Measurements from ENCODE around the gene SERINC2.
A peak's percentile ranks its signal among the peaks of the same experiment; 100 is the strongest.

Gene SERINC2

GRCh38 chr1:31410871-31411270 is 2.1 kb upstream of the SERINC2 start:
- DNase-seq, result no peak
- Histone ChIP-seq H3K27ac (ENCODE audit: insufficient read depth, low read length, poor library complexity, severe bottlenecking) (no peak overlapping the region), H3K9me3 (ENCODE audit: control insufficient read depth, low read length) (no peaks in the 10 kb centered on the region), H3K4me1 (ENCODE audit: control insufficient read depth, insufficient read depth, low read length, poor library complexity, severe bottlenecking) (peaks cover 11% of the 10 kb centered on the region), H3K36me3 (ENCODE audit: control insufficient read depth, insufficient read depth, low read length) (no peaks in the 10 kb centered on the region), H3K4me3 (ENCODE audit: insufficient read depth, low read depth, low read length, poor library complexity, severe bottlenecking) (no peak overlapping the region), H3K27me3 (replicated peaks; ENCODE audit: control insufficient read depth, insufficient read depth, low read length, poor library complexity, severe bottlenecking) (peaks cover 17% of the 10 kb centered on the region)

- Histone ChIP-seq H3K9me3 (ENCODE audit: control insufficient read depth, low read length) (no peaks in the 10 kb centered on the region), H3K36me3 (ENCODE audit: control insufficient read depth, insufficient read depth, low read length) (no peaks in the 10 kb centered on the region), H3K4me1 (ENCODE audit: control insufficient read depth, insufficient read depth, low read length, poor library complexity, severe bottlenecking) (peaks cover 11% of the 10 kb centered on the region), H3K27ac (ENCODE audit: insufficient read depth, low read length, poor library complexity, severe bottlenecking) (no peak overlapping the region), H3K27me3 (replicated peaks; ENCODE audit: control insufficient read depth, insufficient read depth, low read length, poor library complexity, severe bottlenecking) (peaks cover 17% of the 10 kb centered on the region), H3K4me3 (ENCODE audit: insufficient read depth, low read depth, low read length, poor library complexity, severe bottlenecking) (no peak overlapping the region)
- no peak for DNase-seq
Observed at GRCh38 chr1:31412205-31412604, 808 bp upstream of the SERINC2 start.

- Histone ChIP-seq H3K4me3 (ENCODE audit: insufficient read depth, low read depth, low read length, poor library complexity, severe bottlenecking) (peak overlapping the region; percentile 66), H3K27ac (ENCODE audit: insufficient read depth, low read length, poor library complexity, severe bottlenecking) (no peak overlapping the region), H3K36me3 (ENCODE audit: control insufficient read depth, insufficient read depth, low read length) (no peaks in the 10 kb centered on the region), H3K9me3 (ENCODE audit: control insufficient read depth, low read length) (no peaks in the 10 kb centered on the region), H3K4me1 (ENCODE audit: control insufficient read depth, insufficient read depth, low read length, poor library complexity, severe bottlenecking) (peaks cover 11% of the 10 kb centered on the region), H3K27me3 (replicated peaks; ENCODE audit: control insufficient read depth, insufficient read depth, low read length, poor library complexity, severe bottlenecking) (peaks cover 17% of the 10 kb centered on the region)
- DNase-seq, result no peak
Observed at GRCh38 chr1:31413405-31414001, 490 bp downstream of the SERINC2 start.

- Histone ChIP-seq H3K27ac (ENCODE audit: insufficient read depth, low read length, poor library complexity, severe bottlenecking) (no peak overlapping the region), H3K36me3 (ENCODE audit: control insufficient read depth, insufficient read depth, low read length) (no peaks in the 10 kb centered on the region), H3K27me3 (replicated peaks; ENCODE audit: control insufficient read depth, insufficient read depth, low read length, poor library complexity, severe bottlenecking) (peaks cover 17% of the 10 kb centered on the region), H3K4me1 (ENCODE audit: control insufficient read depth, insufficient read depth, low read length, poor library complexity, severe bottlenecking) (peaks cover 11% of the 10 kb centered on the region), H3K4me3 (ENCODE audit: insufficient read depth, low read depth, low read length, poor library complexity, severe bottlenecking) (no peak overlapping the region), H3K9me3 (ENCODE audit: control insufficient read depth, low read length) (no peaks in the 10 kb centered on the region)
- no peak for DNase-seq
Observed at GRCh38 chr1:31414980-31415370, 2.0 kb downstream of the SERINC2 start.

- H3K27ac ChIP-seq (ENCODE audit: insufficient read depth, low read length, poor library complexity, severe bottlenecking), result no peak overlapping the region
- no peaks in the 10 kb centered on the region for H3K9me3 ChIP-seq (ENCODE audit: control insufficient read depth, low read length)
- H3K36me3 ChIP-seq (ENCODE audit: control insufficient read depth, insufficient read depth, low read length), result no peaks in the 10 kb centered on the region
- H3K27me3 ChIP-seq (replicated peaks; ENCODE audit: control insufficient read depth, insufficient read depth, low read length, poor library complexity, severe bottlenecking), result peaks cover 17% of the 10 kb centered on the region
- H3K4me1 ChIP-seq (ENCODE audit: control insufficient read depth, insufficient read depth, low read length, poor library complexity, severe bottlenecking), result peaks cover 11% of the 10 kb centered on the region
- DNase-seq, result no peak
- no peak overlapping the region for H3K4me3 ChIP-seq (ENCODE audit: insufficient read depth, low read depth, low read length, poor library complexity, severe bottlenecking)
Observed at GRCh38 chr1:31415658-31416057, 2.6 kb downstream of the SERINC2 start.

GRCh38 chr1:31416101-31416736 is 3.2 kb downstream of the SERINC2 start:
- H3K4me3 ChIP-seq (ENCODE audit: insufficient read depth, low read depth, low read length, poor library complexity, severe bottlenecking), result no peak overlapping the region

GRCh38 chr1:31417148-31417547 is 4.1 kb downstream of the SERINC2 start:
- no peak overlapping the region for H3K27ac ChIP-seq (ENCODE audit: insufficient read depth, low read length, poor library complexity, severe bottlenecking)
- H3K36me3 ChIP-seq (ENCODE audit: control insufficient read depth, insufficient read depth, low read length), result no peaks in the 10 kb centered on the region
- H3K9me3 ChIP-seq (ENCODE audit: control insufficient read depth, low read length), result no peaks in the 10 kb centered on the region
- H3K4me3 ChIP-seq (ENCODE audit: insufficient read depth, low read depth, low read length, poor library complexity, severe bottlenecking), result no peak overlapping the region
- no peak for DNase-seq
- H3K4me1 ChIP-seq (ENCODE audit: control insufficient read depth, insufficient read depth, low read length, poor library complexity, severe bottlenecking), result peaks cover 11% of the 10 kb centered on the region
- H3K27me3 ChIP-seq (replicated peaks; ENCODE audit: control insufficient read depth, insufficient read depth, low read length, poor library complexity, severe bottlenecking), result peaks cover 15% of the 10 kb centered on the region

More at GRCh38 chr1:31416101-31416736, 3.2 kb downstream of the SERINC2 start:
- H3K27ac ChIP-seq (ENCODE audit: insufficient read depth, low read length, poor library complexity, severe bottlenecking), result no peak overlapping the region
- DNase-seq, result no peak
- no peaks in the 10 kb centered on the region for H3K36me3 ChIP-seq (ENCODE audit: control insufficient read depth, insufficient read depth, low read length)
- H3K9me3 ChIP-seq (ENCODE audit: control insufficient read depth, low read length), result no peaks in the 10 kb centered on the region
- peaks cover 17% of the 10 kb centered on the region for H3K27me3 ChIP-seq (replicated peaks; ENCODE audit: control insufficient read depth, insufficient read depth, low read length, poor library complexity, severe bottlenecking)
- H3K4me1 ChIP-seq (ENCODE audit: control insufficient read depth, insufficient read depth, low read length, poor library complexity, severe bottlenecking), result peaks cover 11% of the 10 kb centered on the region

GRCh38 chr1:31418626-31419323 is 5.8 kb downstream of the SERINC2 start:
- H3K4me3 ChIP-seq (ENCODE audit: insufficient read depth, low read depth, low read length, poor library complexity, severe bottlenecking), result no peak overlapping the region
- peaks cover 3% of the 10 kb centered on the region for H3K4me1 ChIP-seq (ENCODE audit: control insufficient read depth, insufficient read depth, low read length, poor library complexity, severe bottlenecking)
- DNase-seq, result no peak
- no peaks in the 10 kb centered on the region for H3K9me3 ChIP-seq (ENCODE audit: control insufficient read depth, low read length)
- H3K36me3 ChIP-seq (ENCODE audit: control insufficient read depth, insufficient read depth, low read length), result no peaks in the 10 kb centered on the region
- no peak overlapping the region for H3K27ac ChIP-seq (ENCODE audit: insufficient read depth, low read length, poor library complexity, severe bottlenecking)
- peaks cover 3% of the 10 kb centered on the region for H3K27me3 ChIP-seq (replicated peaks; ENCODE audit: control insufficient read depth, insufficient read depth, low read length, poor library complexity, severe bottlenecking)

- H3K36me3 ChIP-seq (ENCODE audit: control insufficient read depth, insufficient read depth, low read length), result no peaks in the 10 kb centered on the region
- no peaks in the 10 kb centered on the region for H3K4me1 ChIP-seq (ENCODE audit: control insufficient read depth, insufficient read depth, low read length, poor library complexity, severe bottlenecking)
- no peak overlapping the region for H3K4me3 ChIP-seq (ENCODE audit: insufficient read depth, low read depth, low read length, poor library complexity, severe bottlenecking)
- no peak overlapping the region for H3K27ac ChIP-seq (ENCODE audit: insufficient read depth, low read length, poor library complexity, severe bottlenecking)
- no peaks in the 10 kb centered on the region for H3K9me3 ChIP-seq (ENCODE audit: control insufficient read depth, low read length)
- DNase-seq, result no peak
- peaks cover 3% of the 10 kb centered on the region for H3K27me3 ChIP-seq (replicated peaks; ENCODE audit: control insufficient read depth, insufficient read depth, low read length, poor library complexity, severe bottlenecking)
Observed at GRCh38 chr1:31420716-31421115, 7.7 kb downstream of the SERINC2 start.

GRCh38 chr1:31421371-31422040 is 8.5 kb downstream of the SERINC2 start:
- H3K36me3 ChIP-seq (ENCODE audit: control insufficient read depth, insufficient read depth, low read length), result no peaks in the 10 kb centered on the region
- no peak for DNase-seq
- no peaks in the 10 kb centered on the region for H3K4me1 ChIP-seq (ENCODE audit: control insufficient read depth, insufficient read depth, low read length, poor library complexity, severe bottlenecking)
- no peaks in the 10 kb centered on the region for H3K9me3 ChIP-seq (ENCODE audit: control insufficient read depth, low read length)
- no peak overlapping the region for H3K4me3 ChIP-seq (ENCODE audit: insufficient read depth, low read depth, low read length, poor library complexity, severe bottlenecking)
- H3K27ac ChIP-seq (ENCODE audit: insufficient read depth, low read length, poor library complexity, severe bottlenecking), result no peak overlapping the region
- peaks cover 4% of the 10 kb centered on the region for H3K27me3 ChIP-seq (replicated peaks; ENCODE audit: control insufficient read depth, insufficient read depth, low read length, poor library complexity, severe bottlenecking)

Measured in effector memory CD4-positive, alpha-beta T cell (primary cell).